HepG2 (cell line): ENCODE data around the gene POLR1C. TPM values are rescaled to one million over a fixed set of nuclear protein-coding genes. Genes with fewer than 3 reads are reported as not detected.

Experiments
- ATAC-seq: fragments of 200-7000 bp; cut with Tn5 transposase; 3 replicates; pipeline ENCODE4 v1.9.1; 2020; ENCODE audit warnings: mild to moderate bottlenecking, moderate library complexity
- BruUV-seq: library from RNA; stranded (reverse); fragments of 400-500 nt; replicated peaks from 2 replicates; lab custom pipeline; 2021; lab: Mats Ljungman, UMichigan
- CTCF ChIA-PET: fragments of 300-600 bp; formaldehyde crosslinking; extraction: SDS; loops from one replicate; lab custom pipeline; 2021; ENCODE audit warnings: low total read pairs, inconsistent platforms, low intra/inter-chr PET ratio; lab: Yijun Ruan, JAX
- POLR2A ChIA-PET: fragments of 350-600 bp; sonication (Branson Sonifier 250); formaldehyde crosslinking; loops from one replicate; lab custom pipeline; 2020; ENCODE audit warnings: antibody characterized with exemption, inconsistent platforms; lab: Yijun Ruan, JAX
- DNase-seq: peaks from one replicate; pipeline ENCODE4 v3.0.0-alpha.2; 2015; ENCODE audit warnings: low spot score
- FAIRE-seq: peaks from 3 replicates; lab custom pipeline; 2011; peaks lifted over from hg19 to GRCh38; lab: Jason Lieb, UNC
- H2AFZ ChIP-seq: one replicate; pipeline ENCODE4 v1.6.1; 2011; ENCODE audit warnings: low read length, inconsistent platforms
- H3K27ac ChIP-seq: fragments of 300-600 bp; 3 replicates; pipeline ENCODE4 v1.8.0; 2011; ENCODE audit warnings: mixed run types, mild to moderate bottlenecking, mixed read lengths, low read length, inconsistent platforms; ENCODE audit not compliant: insufficient read depth; ENCODE audit errors: extremely low read length
- H3K27me3 ChIP-seq, 2 experiments: fragments of 200-600 bp in 1 of 2; 2 replicates in 1 of 2; 3 replicates in 1 of 2; pipeline versions ENCODE4 v1.6.0 to v1.8.0; 2011; ENCODE audit warnings: low read length in 2 of 2, mild to moderate bottlenecking in 2 of 2, moderate library complexity in 2 of 2, inconsistent platforms in 1 of 2; ENCODE audit not compliant: insufficient read depth in 2 of 2, control insufficient read depth in 1 of 2
- H3K36me3 ChIP-seq, 2 experiments: fragments of 200-600 bp in 1 of 2; replicated peaks in 1 of 2; 2 replicates in 1 of 2; 3 replicates in 1 of 2; pipeline versions ENCODE4 v1.5.1 to v1.8.0; 2011; ENCODE audit warnings: low read length in 2 of 2, inconsistent platforms in 1 of 2; ENCODE audit not compliant: insufficient read depth in 2 of 2, control insufficient read depth in 1 of 2
- H3K4me1 ChIP-seq: 2 replicates; pipeline ENCODE4 v1.5.1; 2012; ENCODE audit warnings: low read length, inconsistent platforms; ENCODE audit not compliant: insufficient read depth
- H3K4me2 ChIP-seq: 2 replicates; pipeline ENCODE4 v1.6.0; 2011; ENCODE audit warnings: low read depth, low read length, inconsistent platforms
- H3K4me3 ChIP-seq, 3 experiments: fragments of 200-600 bp in 1 of 3; sonication (generic), shearing (Covaris generic) in 1 of 3; replicated peaks in 1 of 3; 2 replicates each; pipeline ENCODE4 v1.5.1; 2011 to 2016; ENCODE audit warnings: low read length in 3 of 3, inconsistent platforms in 2 of 3, low read depth in 2 of 3, mild to moderate bottlenecking in 2 of 3, control low read depth in 1 of 3, mixed read lengths in 1 of 3; ENCODE audit not compliant: insufficient read depth in 1 of 3
- H3K79me2 ChIP-seq: one replicate; pipeline ENCODE4 v1.6.1; 2011; ENCODE audit warnings: low read length, inconsistent platforms; ENCODE audit not compliant: insufficient read depth
- H3K9ac ChIP-seq: 2 replicates; pipeline ENCODE4 v1.6.0; 2011; ENCODE audit warnings: mild to moderate bottlenecking, low read depth, low read length, inconsistent platforms; ENCODE audit not compliant: insufficient read depth
- H3K9me3 ChIP-seq: 2 replicates; pipeline ENCODE4 v1.5.1; 2012; ENCODE audit warnings: mild to moderate bottlenecking, low read length
- H4K20me1 ChIP-seq: 2 replicates; pipeline ENCODE4 v1.6.0; 2011; ENCODE audit warnings: inconsistent platforms, mild to moderate bottlenecking, low read length, moderate library complexity; ENCODE audit not compliant: insufficient read depth
- BRD4 ChIP-seq: sonication (generic); formaldehyde crosslinking; IDR thresholded peaks from 2 replicates; pipeline ENCODE4 v1.4.0; 2020; ENCODE audit warnings: missing genetic modification reagents
- CCDC6 ChIP-seq: sonication (generic); formaldehyde crosslinking; IDR thresholded peaks from 2 replicates; pipeline ENCODE4 v1.8.1; 2022; ENCODE audit warnings: mild to moderate bottlenecking, missing genetic modification reagents, moderate library complexity
- FOXK1 ChIP-seq: sonication (generic); formaldehyde crosslinking; IDR thresholded peaks from 2 replicates; pipeline ENCODE4 v1.4.0; 2020; ENCODE audit warnings: low read depth, missing genetic modification reagents, borderline replicate concordance
- GTF3A ChIP-seq: sonication (generic); formaldehyde crosslinking; conservative IDR thresholded peaks from 2 replicates; pipeline ENCODE4 v1.4.0; 2020; ENCODE audit warnings: mild to moderate bottlenecking, missing genetic modification reagents
- HOXA3 ChIP-seq: sonication (generic); formaldehyde crosslinking; IDR thresholded peaks from 2 replicates; pipeline ENCODE4 v1.5.0; 2020; ENCODE audit warnings: missing genetic modification reagents
- HOXD1 ChIP-seq: sonication (generic); formaldehyde crosslinking; IDR thresholded peaks from 2 replicates; pipeline ENCODE4 v1.5.0; 2020; ENCODE audit warnings: missing genetic modification reagents
- NRL ChIP-seq: sonication (generic); formaldehyde crosslinking; IDR thresholded peaks from 2 replicates; pipeline ENCODE4 v1.5.0; 2020; ENCODE audit warnings: missing genetic modification reagents, mild to moderate bottlenecking, moderate library complexity, borderline replicate concordance
- PRPF4 ChIP-seq: fragments of 200-400 bp; formaldehyde crosslinking; IDR thresholded peaks from 2 replicates; pipeline ENCODE4 v1.6.1; 2016; ENCODE audit warnings: low read length, low read depth; ENCODE audit not compliant: poor library complexity, severe bottlenecking
- RCOR2 ChIP-seq: IDR thresholded peaks from 2 replicates; pipeline ENCODE4 v1.6.1; 2016; ENCODE audit warnings: missing biosample characterization, missing genetic modification reagents
- TGIF2 ChIP-seq: IDR thresholded peaks from 2 replicates; pipeline ENCODE4 v1.6.1; 2016; ENCODE audit warnings: control low read depth, missing compliant biosample characterization
- ZNF234 ChIP-seq: sonication (generic); formaldehyde crosslinking; conservative IDR thresholded peaks from 2 replicates; pipeline ENCODE4 v1.5.1; 2020; ENCODE audit warnings: mild to moderate bottlenecking, missing genetic modification reagents
- ZNF34 ChIP-seq: sonication (generic); formaldehyde crosslinking; IDR thresholded peaks from 2 replicates; pipeline ENCODE4 v1.4.0; 2020; ENCODE audit warnings: mild to moderate bottlenecking, missing genetic modification reagents, borderline replicate concordance
- ZNF737 ChIP-seq: sonication (generic); formaldehyde crosslinking; IDR thresholded peaks from 2 replicates; pipeline ENCODE4 v1.5.0; 2020; ENCODE audit warnings: missing genetic modification reagents, mild to moderate bottlenecking, borderline replicate concordance
- WGBS: methylation state at CpG from one replicate; pipeline ENCODE4 v1.1.6; 2017; ENCODE audit warnings: low lambda C conversion rate; 5-methylcytosine and 5-hydroxymethylcytosine counted together
- in situ Hi-C: cut with HindIII; loops from 2 replicates; pipeline ENCODE4 v1.10.0; 2017; ENCODE audit warnings: low pct_unique_long_range_greater_than_20kb; ENCODE audit not compliant: extremely low pct_ligation_motif_present
- intact Hi-C: fragments of 100-400 bp; cut with micrococcal nuclease; formaldehyde crosslinking; loops from one replicate; pipeline ENCODE4 v1.10.0; 2022; ENCODE audit not compliant: unreplicated experiment
- polyA plus RNA-seq, 8 experiments: library from polyadenylated mRNA; depleted of rRNA in 3 of 8; stranded (reverse) in 7 of 8; unstranded in 1 of 8; fragments of >200 nt; fragmentation: Illumina TruSeq in 4 of 8; extraction: Trizol in 4 of 8; gene quantifications; 2 replicates each; pipeline versions ENCODE4 v1.2.1 to v1.2.3, GENCODE V29; 2011 to 2016; ENCODE audit warnings: low read depth in 4 of 8, missing spikeins in 1 of 8, mixed read lengths in 1 of 8; ENCODE audit not compliant: insufficient read depth in 1 of 8
- total RNA-seq, 5 experiments: library from RNA; depleted of rRNA; stranded (reverse); fragments of >200 nt; fragmentation: Illumina TruSeq; extraction: Trizol; gene quantifications; 2 replicates each; pipeline ENCODE4 v1.2.3, GENCODE V29; 2016; ENCODE audit warnings: low read depth in 1 of 5
- TF ChIP-seq, protein P1 (sequence below): IDR thresholded peaks from 2 replicates; pipeline ENCODE4 v1.6.1; 2018; ENCODE audit warnings: missing genetic modification reagents, mild to moderate bottlenecking, missing compliant biosample characterization
- TF ChIP-seq, protein P2 (sequence below): IDR thresholded peaks from 2 replicates; pipeline ENCODE4 v1.6.1; 2016
- TF ChIP-seq, protein P3 (sequence below): IDR thresholded peaks from 2 replicates; pipeline ENCODE4 v1.6.1; 2016; ENCODE audit warnings: mild to moderate bottlenecking, missing biosample characterization, missing genetic modification reagents
- TF ChIP-seq, protein P4 (sequence below): sonication (generic); formaldehyde crosslinking; IDR thresholded peaks from 2 replicates; pipeline ENCODE4 v1.5.0; 2020; ENCODE audit warnings: mild to moderate bottlenecking, missing genetic modification reagents, borderline replicate concordance

The POLR1C gene
- total and polyA plus RNA-seq, 2 of the 13 experiments (the other 11 are each of a cell fraction or from before 2014, with no cell fraction given): 62.6 to 72.2 TPM

DNA sequence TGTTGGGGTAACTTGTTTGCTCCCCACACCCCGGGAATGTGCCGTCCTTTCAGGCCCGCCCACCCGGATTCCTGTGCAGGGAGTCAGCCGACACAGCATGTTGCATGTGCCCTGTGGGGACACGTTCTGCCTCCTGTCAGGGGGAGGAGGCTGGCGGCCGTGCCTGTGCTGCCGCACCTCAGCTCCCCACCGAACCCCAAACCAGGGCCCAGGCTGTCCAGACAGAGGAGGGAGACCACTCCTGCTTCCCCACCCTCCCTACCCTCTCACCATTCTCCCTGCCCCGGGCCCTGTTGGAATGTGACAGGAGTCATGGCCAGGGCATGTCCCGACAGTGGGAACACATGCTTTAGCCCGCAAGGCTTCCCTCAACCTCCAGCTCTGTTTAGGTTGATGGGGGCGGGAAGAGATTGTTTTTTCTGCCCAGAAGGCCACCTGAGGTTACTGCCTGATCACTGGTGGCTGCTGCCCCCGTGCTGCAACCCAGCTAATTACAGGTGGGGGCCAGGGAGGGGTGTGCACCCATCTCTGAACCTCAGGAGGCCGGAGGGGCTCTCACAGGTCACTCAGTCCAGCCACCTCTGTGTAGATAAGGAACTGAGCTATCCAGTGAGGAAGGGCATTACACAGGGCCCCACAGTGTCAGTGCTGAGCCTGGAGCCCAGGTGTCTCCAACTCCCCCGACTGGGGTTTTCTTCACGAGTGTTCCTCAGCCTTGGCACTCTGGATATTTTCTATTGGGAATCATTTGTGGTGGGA, 20.3 kb upstream of the POLR1C start (continued):
- TF ChIP-seq PRPF4 (no peak), FOXK1 (no peak), BRD4 (CRISPR knock-in tag) (peak; percentile 59; the same call in 1 of the 2 replicates), TGIF2 (CRISPR knock-in tag) (peak; percentile 36; the same call in 1 of the 2 replicates), HOXA3 (CRISPR knock-in tag) (peak; percentile 12; the same call in 1 of the 2 replicates), CCDC6 (CRISPR knock-in tag) (0 out of 2 replicates have a peak, but pooled peaks have one; percentile 51), ZNF234 (no peak)
- TF ChIP-seq, protein P1, sequence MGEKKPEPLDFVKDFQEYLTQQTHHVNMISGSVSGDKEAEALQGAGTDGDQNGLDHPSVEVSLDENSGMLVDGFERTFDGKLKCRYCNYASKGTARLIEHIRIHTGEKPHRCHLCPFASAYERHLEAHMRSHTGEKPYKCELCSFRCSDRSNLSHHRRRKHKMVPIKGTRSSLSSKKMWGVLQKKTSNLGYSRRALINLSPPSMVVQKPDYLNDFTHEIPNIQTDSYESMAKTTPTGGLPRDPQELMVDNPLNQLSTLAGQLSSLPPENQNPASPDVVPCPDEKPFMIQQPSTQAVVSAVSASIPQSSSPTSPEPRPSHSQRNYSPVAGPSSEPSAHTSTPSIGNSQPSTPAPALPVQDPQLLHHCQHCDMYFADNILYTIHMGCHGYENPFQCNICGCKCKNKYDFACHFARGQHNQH: peak; percentile 63; the same call in 1 of the 2 replicates
- TF ChIP-seq, protein P2, sequence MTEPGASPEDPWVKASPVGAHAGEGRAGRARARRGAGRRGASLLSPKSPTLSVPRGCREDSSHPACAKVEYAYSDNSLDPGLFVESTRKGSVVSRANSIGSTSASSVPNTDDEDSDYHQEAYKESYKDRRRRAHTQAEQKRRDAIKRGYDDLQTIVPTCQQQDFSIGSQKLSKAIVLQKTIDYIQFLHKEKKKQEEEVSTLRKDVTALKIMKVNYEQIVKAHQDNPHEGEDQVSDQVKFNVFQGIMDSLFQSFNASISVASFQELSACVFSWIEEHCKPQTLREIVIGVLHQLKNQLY (CRISPR knock-in tag): peak; percentile 73

DNA sequence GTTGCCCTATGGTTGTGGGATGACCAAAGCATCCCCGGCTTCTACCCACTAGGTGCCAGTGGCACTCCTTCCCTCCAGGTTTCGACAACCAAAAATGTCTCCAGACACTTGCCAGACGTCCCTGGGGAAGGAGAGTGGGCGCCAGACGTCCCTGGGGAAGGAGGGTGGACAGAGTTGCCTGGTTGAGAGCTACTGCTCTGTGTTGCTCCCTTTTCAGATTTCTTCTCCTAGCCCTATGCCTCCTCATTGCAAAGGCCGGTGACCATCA, 19.8 kb upstream of the POLR1C start:
- no TSS peak for BruUV-seq
- H4K20me1 ChIP-seq: no peaks in the 10 kb centered on the region
- 97% methylated on average over 6 of the region's 6 CpGs for WGBS
- POLR2A ChIA-PET: interaction anchor here (0.6 to 2.5 kb wide), 17 partner anchors 9 to 323 kb away, joined by 3 to 38 read pairs (median 5); partner anchors contain the start of genes ABCC10, DLK2, DNPH1 and LRRC73
- H2AFZ ChIP-seq: no peak overlapping the region
- peaks cover 22% of the 10 kb centered on the region for H3K4me1 ChIP-seq
- H3K4me2 ChIP-seq: 0 out of 2 replicates have a peak overlapping the region, but pooled peaks have one; percentile 37
- peaks cover 28% of the 10 kb centered on the region for H3K79me2 ChIP-seq
- intact Hi-C loops (loop anchor here (5.0 to 10.0 kb wide), 2 partner anchors 62 to 130 kb away; partner anchors contain the start of gene ZNF318), in situ Hi-C loops (loop anchor here (5.0 kb wide), 1 partner anchor 235 kb away; no protein-coding TSS in a partner anchor)
- FAIRE-seq (no peak), ATAC-seq (no peak), DNase-seq (no peak)
- no peaks in the 10 kb centered on the region for H3K9me3 ChIP-seq
- H3K4me3 ChIP-seq: no peak overlapping the region
- no peaks in the 10 kb centered on the region for H3K27me3 ChIP-seq
- H3K9ac ChIP-seq: 0 out of 2 replicates have a peak overlapping the region, but pooled peaks have one; percentile 12
- peak overlapping the region; percentile 12 for H3K27ac ChIP-seq
- H3K36me3 ChIP-seq: peaks cover 29 to 42% of the 10 kb centered on the region in 2 experiments
- CTCF ChIA-PET: interaction anchor here (1.5 to 3.5 kb wide), 2 partner anchors 8 to 43 kb away, joined by 3 to 53 read pairs; partner anchors contain the start of gene DLK2
- TF ChIP-seq ZNF737: no peak
- TF ChIP-seq NRL (CRISPR knock-in tag): no peak
- TF ChIP-seq, protein P3, sequence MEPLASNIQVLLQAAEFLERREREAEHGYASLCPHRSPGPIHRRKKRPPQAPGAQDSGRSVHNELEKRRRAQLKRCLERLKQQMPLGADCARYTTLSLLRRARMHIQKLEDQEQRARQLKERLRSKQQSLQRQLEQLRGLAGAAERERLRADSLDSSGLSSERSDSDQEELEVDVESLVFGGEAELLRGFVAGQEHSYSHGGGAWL (CRISPR knock-in tag): no peak
- no peak for TF ChIP-seq ZNF34 (CRISPR knock-in tag)
- TF ChIP-seq HOXD1 (CRISPR knock-in tag): no peak
- TF ChIP-seq RCOR2: no peak
- no peak for TF ChIP-seq GTF3A (CRISPR knock-in tag)
- TF ChIP-seq, protein P4, sequence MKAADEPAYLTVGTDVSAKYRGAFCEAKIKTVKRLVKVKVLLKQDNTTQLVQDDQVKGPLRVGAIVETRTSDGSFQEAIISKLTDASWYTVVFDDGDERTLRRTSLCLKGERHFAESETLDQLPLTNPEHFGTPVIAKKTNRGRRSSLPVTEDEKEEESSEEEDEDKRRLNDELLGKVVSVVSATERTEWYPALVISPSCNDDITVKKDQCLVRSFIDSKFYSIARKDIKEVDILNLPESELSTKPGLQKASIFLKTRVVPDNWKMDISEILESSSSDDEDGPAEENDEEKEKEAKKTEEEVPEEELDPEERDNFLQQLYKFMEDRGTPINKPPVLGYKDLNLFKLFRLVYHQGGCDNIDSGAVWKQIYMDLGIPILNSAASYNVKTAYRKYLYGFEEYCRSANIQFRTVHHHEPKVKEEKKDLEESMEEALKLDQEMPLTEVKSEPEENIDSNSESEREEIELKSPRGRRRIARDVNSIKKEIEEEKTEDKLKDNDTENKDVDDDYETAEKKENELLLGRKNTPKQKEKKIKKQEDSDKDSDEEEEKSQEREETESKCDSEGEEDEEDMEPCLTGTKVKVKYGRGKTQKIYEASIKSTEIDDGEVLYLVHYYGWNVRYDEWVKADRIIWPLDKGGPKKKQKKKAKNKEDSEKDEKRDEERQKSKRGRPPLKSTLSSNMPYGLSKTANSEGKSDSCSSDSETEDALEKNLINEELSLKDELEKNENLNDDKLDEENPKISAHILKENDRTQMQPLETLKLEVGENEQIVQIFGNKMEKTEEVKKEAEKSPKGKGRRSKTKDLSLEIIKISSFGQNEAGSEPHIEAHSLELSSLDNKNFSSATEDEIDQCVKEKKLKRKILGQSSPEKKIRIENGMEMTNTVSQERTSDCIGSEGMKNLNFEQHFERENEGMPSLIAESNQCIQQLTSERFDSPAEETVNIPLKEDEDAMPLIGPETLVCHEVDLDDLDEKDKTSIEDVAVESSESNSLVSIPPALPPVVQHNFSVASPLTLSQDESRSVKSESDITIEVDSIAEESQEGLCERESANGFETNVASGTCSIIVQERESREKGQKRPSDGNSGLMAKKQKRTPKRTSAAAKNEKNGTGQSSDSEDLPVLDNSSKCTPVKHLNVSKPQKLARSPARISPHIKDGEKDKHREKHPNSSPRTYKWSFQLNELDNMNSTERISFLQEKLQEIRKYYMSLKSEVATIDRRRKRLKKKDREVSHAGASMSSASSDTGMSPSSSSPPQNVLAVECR (CRISPR knock-in tag): 0 out of 2 replicates have a peak, but pooled peaks have one; percentile 1
